Measurements from ENCODE around the gene UBE2J2. TPM values are rescaled to one million over a fixed set of nuclear protein-coding genes. Genes with fewer than 3 reads are reported as not detected.

Gene UBE2J2
- total RNA-seq, 1 donor from 2014 or later = 39.6 TPM

DNA sequence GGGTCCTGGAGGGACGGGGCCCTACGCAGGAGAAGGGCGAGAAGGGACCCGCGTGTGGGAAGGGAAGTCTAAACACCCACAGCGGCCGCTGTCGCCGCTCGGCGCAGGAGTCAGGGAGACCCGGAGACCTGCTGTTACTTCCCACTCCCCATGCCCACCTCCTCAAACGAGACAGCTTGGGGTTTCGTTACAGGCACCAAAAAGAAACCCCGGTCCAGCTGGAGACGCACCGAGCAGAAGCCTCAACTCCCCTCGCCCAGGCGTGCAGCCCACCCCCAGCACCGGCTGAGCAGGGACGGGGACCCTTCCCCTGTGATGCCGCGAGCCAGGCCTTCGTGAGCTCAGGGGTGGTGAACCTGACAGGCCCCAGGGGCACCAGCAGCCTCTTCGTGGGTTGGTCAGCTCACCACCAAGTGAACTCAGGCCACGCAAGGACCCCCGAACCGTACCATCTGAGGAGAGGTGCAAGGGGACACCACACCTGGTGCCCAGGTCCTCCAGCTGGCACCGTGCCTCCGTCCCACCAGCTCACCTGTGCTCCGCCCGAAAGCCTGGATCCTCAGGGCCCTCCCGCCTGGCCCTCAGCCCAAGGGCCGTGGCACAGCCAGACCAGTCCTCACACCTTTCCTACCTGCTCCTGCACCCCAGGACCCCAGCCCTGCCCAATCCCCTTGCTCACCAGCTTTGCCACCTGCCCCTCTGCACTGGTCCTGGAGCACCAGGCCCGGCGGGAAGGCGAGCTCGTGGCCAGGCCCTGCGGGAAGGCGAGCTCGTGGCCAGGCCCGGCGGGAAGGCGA, 46.9 kb downstream of the UBE2J2 start:
- no peak for DNase-seq

DNA sequence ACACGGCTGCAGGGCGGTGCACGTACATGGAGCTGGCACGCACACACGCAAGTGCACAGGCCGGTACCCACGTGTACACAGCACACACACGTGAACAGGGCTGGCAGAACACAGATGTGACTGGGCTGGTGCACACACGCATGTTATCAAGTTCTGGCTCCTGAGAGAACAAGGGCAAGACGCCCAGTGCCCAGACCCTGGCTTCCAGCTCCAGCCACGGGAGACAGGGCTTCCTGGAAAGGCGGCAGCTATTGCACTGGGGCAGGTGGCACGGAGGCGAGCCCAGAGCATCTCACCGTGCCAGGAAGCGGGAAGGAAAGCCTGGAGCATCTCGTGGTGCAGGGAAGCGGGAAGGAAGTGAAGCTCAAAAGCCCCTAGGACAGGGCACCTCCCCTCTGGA, 47.7 kb downstream of the UBE2J2 start:
- DNase-seq = no peak

DNA sequence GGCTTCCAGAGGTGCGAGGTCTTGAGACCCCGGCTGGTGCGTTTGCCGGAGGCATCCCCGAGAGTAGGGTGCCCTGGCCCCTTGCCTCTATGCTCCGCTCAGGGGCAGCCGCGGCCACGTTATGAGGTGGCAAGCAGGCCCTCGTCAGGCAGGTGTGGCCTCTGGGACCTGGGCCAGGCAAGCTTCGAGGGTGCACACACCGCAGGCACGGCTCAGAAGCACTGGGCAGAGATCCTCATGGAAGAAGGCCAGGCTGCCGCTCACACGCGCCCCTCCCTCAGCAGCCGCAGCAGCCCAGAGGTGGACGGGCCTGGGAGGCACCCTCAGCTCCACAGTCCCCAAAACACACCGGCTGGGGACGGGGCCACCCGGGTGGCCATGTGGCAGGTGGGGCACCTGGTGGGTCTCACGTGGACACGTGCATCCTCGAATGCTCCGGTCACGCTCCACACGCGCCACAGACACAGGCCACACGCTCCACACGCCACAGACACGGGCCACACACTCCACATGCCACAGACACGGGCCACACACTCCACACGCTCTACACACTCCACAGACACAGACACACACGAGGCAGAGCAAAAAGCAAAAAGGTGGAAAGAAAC, 48.3 kb downstream of the UBE2J2 start:
- no peak for DNase-seq

DNA sequence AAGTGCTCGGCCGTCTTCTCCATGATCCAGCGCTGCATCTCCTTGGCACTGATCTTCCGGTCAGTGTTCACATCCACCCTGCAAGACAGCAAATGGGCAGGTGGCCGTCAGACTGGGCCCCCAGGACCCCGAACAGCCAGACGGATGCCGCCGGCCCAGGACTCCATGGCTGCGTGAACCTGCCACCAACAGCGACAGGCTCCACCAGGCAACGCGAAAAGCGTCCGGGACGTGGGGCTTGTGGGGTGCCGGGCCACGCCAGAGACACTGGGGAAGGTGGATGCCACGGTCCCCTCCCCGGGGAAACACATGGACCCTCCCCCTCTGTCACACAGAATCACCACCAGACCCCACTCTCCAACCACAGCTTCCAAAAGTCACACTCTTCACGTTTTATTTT, 49.8 kb downstream of the UBE2J2 start:
- no peak for DNase-seq

DNA sequence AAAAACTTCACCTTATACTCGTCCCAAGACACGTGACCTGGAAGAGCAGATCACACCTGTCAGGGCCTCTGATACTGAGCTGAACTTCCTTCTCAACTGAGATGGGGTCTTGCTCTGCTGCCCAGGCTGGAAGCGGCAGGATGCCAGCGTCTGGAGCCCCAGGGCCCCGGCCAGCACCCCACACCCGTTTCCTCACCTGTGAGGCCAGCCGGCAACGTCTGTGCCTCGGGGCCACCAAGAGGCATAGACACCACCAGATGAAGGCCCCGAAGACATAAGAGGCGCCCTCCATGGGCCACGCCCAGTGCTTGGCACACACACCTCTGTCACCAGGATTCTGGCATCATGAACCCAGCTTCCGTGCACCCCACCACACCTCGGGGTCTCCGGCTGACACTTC, 50.3 kb downstream of the UBE2J2 start:
- DNase-seq = no peak

DNA sequence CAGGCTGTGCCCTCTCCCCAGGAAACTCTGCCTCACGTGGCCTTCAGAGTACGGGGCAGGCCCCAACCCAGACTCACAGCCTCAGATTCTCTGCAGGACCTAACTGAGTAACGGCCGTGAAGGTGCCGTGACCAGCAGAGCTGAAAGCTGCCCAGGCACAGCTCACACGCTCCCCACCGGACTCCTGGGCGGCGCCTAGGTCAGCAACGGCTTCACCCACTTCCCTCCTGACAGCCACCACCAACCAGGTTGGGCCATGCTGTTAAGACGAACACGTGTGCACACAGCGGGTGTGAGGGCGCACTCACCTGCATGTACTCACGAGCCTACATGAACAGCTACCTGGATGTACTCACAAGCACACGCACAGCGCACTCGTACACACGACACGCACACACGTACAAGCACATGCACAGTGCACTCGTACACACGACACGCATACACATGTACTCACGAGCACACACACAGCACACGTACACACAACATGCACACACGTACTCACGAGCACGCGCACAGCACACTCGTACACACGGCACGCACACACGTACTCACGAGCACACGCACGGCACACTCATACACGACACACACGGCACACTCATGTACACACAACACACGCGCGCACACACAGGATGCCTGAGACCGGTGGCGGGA, 51.0 kb downstream of the UBE2J2 start:
- no peak for DNase-seq

DNA sequence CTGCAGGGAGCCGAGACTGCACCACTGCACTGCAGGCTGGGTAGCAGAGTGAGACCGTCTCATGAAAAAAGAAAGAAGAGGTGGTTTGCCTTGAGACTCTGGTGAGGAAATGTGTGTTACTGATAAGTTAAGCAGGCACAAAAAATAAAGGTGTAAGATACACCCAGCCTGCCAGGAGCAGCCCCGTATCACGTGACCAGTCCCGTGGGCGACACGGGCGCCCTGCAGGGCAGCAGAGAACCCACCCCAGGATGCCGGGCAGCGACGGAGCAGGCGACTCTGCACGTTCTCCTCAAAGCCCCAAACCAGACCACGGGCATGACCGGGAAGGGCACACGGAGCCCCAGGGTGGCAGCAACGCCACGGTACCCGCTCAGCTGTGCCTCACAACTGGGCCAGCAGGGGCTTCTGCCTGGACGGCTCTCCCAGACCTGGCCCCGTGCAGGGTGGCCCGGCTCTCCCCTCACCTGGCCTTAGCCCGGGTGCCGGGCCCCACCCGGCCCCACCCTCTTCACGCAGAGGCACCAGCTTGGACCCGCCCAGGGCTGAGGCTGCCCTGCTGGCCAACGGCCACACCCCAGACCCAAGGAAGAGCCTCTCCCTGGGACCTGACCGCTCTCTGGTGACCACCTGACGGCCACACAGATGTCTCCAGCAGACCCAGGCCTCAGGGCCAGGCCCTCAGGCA, 51.6 kb downstream of the UBE2J2 start:
- DNase-seq = no peak

DNA sequence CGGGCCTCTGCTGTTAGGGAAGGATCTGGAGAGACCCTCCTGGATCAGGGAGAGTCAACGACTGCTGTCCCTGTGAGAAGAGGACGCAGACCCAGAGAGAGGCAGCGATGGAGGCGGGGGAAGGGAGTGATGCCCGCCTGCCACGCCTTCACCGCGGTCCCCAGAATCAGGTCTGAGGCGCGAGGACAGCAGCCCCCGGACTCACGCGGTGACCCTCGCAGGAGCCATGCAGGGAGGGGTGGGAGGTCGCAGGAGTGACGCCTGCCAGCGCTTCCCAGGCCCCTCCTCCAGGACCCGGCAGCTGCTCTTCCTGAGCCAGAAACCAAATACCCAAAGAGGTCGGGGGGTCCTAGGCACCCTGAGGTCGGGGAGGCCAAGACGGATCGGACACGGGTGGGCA, 53.5 kb downstream of the UBE2J2 start:
- DNase-seq = no peak

DNA sequence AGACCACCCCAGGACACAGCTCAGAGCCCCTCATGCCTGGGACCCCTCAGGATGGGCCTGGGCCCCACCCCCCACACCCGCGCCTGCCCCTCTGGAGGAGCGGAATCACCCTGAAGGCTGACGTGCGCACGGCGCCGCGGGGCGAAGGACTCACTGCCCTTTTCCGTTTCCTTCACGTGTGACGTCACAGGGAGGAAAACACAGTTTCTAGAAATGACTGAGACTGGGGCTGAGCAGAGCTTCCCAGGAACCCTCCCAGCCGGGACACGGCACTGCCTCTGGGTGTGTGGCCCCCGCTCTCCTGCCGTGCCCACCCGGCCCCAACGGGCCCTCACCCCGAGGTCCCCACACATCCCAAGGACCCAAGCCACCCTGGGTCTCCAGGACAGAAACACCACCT, 54.3 kb downstream of the UBE2J2 start:
- DNase-seq = no peak

DNA sequence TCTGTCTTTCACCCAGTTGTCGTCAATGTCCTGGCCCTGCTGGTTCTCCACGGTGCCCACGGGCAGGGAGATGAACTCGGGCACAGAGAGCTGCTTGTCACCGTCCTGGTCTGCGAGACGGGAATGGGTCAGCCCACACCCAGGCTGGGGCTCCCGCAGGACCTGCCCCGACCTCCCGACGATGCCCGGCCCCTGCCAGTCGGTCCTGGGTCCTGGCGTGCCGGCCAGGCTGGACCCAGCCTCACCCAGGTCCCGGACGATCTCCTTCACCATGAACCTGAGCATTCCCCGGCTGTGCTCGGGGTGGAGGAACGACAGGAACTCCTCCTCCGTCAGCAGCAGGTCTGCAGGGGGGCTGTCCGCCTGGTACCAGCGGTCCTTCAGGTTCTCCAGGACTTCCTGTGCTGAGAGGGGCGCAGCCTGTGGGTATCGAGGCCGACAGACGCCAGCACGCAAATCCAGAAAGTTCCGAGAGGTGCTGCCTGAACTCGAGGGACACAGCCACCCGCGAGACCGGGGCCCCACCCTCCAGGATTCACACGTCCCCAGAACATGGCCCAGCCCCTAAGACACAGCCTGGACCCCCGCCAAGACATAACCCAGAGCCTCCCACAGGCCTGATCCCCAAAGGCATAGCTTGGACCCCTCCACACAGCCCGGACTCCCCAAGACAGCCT, 55.0 kb downstream of the UBE2J2 start:
- no peak for DNase-seq

DNA sequence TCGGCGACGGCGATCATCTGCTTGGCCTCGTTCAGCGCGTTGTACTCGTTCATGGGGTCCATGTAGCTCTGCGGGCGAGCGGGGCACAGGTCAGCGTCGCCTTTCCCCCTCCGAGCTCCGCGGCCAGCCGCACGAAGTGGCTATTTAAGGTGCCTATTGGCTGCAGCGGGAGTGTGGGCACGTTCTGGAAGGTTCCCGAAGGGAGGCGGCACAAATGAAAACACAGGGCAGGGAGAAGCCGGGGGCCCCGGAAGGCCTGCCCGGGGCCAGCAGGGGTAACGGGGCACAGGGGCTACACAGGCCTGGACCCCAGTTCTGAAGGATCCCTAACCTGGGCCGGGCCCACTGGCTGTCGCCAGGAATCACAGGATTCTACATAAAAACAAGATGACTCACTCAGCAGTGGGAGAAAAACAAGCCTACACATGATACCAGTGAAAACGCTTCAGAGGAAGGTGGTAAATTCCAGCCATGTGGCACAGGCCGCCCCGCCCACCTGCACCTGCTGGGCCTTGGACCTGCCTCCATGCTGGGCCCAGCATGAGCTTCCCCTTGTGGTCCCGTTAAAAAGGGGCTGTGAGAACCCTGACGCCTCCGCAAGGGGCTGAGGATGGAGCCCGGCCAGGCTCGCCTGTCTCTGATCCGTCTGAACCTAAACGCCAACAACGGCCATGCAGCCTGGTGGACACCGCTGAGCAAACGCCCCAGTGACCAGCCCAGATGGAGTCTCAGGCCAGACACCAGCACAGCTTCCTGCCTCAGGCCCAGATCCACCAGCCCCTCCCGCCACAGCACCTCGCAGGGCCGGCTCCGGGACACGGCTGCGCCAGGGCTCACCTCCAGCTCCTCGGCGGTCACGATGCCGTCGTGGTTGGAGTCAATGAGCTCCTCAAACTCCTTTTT, 55.8 kb downstream of the UBE2J2 start:
- DNase-seq = no peak

DNA sequence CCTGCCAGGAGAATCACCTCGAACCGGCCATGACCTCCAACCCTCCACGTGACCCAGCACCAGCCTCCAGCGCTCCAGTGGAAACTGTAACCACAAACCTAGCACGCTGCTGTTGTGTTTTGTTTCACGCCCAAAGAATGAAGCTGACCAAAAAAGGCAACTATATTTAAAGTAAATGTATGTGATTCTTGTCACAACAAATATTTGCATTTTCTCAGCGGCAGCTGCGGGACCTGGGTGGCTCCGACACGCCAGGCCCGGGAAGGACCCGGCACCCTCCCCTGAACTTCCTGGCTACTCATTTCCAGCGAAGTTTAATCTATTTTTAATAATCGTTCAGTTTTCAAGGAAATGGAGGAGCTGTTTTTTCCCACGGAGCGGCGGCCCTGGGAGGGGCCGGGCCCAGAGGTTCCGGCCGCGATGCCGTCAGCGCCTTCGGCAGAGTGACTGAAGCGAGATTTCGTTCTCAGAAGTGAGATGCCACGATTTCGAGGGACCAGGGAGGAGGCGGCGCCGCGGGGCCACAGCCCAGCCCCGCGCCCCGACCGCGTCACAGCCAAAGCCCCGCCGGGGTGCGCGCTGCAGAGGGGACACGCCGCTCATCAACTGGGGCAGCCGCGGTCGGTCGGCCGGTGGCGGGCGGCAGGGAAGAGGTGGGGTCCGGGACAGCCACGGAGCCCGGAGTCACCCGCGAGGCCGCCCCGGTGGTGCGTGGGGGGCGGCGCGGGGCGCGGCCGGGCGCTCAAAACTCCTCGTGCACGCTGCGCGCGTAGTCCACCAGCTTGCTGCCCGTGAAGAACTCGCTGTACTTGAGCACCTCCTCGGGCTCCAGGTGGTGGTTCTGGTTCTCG, 56.7 kb downstream of the UBE2J2 start:
- no peak for DNase-seq

DNA sequence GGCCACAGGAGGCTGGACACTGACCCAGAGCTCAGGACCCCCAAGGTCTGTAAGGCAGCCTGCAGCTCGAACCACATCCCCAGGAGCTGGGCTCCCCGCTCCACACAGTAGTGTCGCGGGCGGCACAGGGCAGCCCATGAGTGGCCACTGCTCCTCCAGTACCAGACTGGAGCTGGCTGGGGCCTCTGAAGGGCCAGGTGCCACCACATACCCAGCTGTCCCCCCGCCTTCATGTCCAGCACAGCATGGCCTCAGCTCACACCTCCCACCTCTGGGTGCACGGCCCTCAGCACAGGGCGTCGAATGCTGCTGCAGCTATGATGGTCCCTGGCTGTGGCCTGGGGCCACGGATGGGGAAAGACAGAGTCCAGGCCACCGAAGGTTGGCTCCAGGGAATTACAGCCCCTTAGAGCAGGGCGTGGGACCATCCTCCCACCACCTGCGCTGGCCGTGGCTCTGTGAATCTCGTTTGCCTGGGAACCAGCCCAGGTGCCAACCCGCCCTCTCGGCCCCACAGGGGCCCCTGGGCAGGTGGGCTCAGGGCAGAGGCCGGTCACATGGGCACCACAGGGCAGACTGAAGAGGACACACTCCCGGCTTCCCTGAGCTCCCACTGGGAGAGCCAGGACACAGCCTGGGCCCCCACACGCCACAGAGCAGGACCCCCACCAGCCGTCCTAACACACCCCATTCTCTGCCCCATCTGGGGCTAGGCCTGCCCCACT, 57.6 kb downstream of the UBE2J2 start:
- no peak for DNase-seq

DNA sequence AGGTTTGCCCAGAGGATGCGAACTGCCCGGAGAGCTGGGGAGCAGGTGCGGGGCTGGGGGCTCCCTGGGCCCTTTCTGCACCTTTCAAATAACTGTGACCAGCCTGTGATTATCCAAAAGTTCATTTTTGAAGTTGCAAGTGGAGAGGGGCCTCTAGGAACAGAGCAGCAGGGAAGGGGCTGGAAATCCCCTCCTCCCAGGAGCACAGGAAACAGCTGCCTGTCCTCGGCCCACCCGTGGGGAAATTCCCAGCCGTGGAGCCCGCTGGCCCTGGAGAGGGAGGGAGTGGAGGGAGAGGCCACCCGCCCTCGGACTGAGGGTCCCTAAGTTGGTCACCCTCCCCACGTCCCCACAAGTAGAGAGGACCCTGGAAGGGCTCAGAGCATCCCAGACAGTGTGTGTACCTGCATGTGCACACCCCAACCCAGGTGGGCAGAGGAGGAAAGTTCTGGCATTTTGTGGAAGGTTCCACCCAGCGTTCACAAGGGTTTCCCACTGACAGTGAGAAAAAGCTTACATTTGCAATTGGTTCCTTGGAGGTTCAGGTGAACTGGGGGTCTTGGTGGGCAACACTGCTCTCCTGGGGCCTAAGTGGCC, 58.5 kb downstream of the UBE2J2 start:
- DNase-seq = no peak

DNA sequence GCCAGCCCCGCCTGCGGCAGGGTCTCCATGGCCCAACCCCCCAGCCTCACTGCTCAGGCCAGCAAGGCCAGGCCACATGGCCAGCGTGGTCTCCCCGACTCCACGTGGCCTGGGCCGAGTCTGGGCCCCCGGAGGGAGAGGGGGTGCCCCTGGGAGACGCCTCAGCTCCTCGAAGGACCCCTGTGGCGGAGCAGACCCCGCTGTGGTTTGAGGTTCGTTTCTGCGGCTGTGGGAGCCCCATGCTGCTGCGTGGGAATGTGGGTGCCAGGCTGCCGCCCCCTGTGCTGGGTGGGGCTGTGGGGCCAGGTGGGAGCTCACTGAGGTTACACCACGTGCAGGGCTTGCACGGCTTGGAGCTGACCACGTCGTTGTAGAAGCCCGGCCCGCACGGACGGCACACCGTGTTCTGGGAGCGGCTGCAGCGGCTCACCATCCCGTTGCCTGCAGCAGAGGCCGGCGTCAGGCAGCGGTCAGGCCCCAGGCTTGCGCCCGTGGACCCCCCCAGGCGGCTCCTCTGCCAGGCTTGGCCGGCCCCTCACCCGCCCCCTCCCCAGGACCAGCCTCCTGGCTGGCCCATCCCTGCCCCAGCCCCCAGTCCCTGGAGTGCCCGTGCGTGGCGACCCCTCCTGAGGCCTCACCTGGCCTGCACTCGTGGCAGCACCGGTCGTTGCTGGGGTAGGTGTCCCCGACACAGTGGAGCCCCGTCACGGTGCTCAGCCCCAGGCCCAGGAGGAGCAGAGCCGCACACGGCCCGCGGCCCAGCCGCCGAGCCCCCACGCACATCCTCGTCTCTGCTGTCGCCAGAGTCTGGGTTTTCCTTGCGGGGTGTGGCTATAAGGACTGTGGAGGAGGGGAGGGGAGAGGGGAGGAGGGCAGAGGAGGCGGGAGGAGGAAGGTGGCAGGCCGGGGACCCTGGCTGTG, 60.0 kb downstream of the UBE2J2 start, which contains the start of gene TNFRSF4:
Gene TNFRSF4, minus strand, starts transcription at position 809 of the 921 bp plus-strand sequence. Its CDS starts 26 bp downstream, at position 783.
- DNase-seq = no peak

DNA sequence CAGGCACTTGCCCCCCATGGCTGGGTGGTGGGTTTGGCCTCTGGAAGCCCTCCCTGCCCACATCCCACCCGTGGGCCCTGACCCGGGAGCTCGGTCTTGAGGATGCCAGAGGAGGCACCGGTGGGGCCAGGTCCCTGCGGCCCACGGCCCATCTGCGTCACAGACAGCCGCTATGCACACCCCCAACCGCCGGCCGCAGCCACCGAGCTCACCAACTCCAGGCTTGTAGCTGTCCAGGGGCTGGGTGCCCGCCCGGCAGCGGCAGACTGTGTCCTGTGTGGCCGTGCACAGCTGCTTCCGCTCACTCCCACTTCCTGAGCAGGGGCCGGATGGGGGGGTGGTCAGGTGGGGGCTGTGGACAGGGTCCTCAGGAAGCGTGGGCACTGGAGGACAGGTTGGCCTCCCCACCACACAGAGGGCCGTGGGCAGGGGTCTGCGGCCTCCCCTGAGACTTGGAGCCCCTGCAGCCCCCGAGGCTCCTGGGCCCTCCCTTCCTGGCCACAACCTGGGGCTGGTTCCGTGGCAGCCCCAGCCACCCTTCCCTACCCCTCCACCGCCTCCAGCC, 60.8 kb downstream of the UBE2J2 start:
- DNase-seq = no peak

Measured in occipital lobe (tissue), 2 donors.